ENCODE measurements around the gene FAM83F.

FAM83F gene

DNA sequence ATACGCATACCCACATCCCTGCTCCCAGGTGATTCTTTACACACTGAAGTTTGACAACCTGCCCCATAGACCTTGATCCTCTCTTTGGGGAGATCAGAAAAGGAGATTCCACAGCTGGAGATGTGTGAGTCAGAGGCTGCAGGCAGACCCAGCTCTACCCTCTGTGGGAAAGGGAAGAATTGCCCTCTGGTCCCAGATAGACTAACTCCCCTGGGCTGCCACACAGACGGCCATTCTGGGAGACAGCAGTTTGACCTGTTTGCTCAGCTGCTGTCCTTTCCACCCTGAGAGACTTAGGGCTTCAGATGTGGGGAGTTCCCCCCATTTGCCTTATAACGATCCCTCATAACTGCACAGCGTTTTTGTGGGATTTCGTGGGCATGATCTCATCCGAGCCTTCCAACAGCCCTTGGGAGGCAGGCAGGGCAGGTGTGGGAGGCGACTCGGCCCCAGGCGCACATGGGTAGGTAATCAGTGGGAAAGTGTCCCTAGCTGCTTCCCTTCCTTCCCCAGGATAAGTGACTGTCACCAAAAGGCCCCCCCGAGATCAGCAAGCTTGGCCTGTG, 14.1 kb downstream of the FAM83F start (continued):
- TF ChIP-seq ZFP3 (CRISPR knock-in tag; IDR thresholded peaks at IDR 0.05), result no peak

GRCh38 chr22:40009292-40009774, 14.6 kb downstream of the FAM83F start:
- TF ChIP-seq BACH2 (CRISPR knock-in tag; IDR thresholded peaks at IDR 0.05; ENCODE audit: borderline replicate concordance) (no peak), GLIS3 (CRISPR knock-in tag; IDR thresholded peaks at IDR 0.05) (no peak), ZNF565 (CRISPR knock-in tag; conservative IDR thresholded peaks at IDR 0.05; ENCODE audit: low read depth) (no peak), PPARA (CRISPR knock-in tag; IDR thresholded peaks at IDR 0.05; ENCODE audit: borderline replicate concordance) (no peak), TCF4 (CRISPR knock-in tag; IDR thresholded peaks at IDR 0.05; ENCODE audit: borderline replicate concordance) (no peak), OSR1 (CRISPR knock-in tag; IDR thresholded peaks at IDR 0.05) (no peak)
- TF ChIP-seq, protein P1, sequence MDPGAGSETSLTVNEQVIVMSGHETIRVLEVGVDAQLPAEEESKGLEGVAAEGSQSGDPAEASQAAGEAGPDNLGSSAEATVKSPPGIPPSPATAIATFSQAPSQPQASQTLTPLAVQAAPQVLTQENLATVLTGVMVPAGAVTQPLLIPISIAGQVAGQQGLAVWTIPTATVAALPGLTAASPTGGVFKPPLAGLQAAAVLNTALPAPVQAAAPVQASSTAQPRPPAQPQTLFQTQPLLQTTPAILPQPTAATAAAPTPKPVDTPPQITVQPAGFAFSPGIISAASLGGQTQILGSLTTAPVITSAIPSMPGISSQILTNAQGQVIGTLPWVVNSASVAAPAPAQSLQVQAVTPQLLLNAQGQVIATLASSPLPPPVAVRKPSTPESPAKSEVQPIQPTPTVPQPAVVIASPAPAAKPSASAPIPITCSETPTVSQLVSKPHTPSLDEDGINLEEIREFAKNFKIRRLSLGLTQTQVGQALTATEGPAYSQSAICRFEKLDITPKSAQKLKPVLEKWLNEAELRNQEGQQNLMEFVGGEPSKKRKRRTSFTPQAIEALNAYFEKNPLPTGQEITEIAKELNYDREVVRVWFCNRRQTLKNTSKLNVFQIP (CRISPR knock-in tag; IDR thresholded peaks at IDR 0.05; ENCODE audit: borderline replicate concordance, low read depth), result no peak
- ATAC-seq, result no peak

DNA sequence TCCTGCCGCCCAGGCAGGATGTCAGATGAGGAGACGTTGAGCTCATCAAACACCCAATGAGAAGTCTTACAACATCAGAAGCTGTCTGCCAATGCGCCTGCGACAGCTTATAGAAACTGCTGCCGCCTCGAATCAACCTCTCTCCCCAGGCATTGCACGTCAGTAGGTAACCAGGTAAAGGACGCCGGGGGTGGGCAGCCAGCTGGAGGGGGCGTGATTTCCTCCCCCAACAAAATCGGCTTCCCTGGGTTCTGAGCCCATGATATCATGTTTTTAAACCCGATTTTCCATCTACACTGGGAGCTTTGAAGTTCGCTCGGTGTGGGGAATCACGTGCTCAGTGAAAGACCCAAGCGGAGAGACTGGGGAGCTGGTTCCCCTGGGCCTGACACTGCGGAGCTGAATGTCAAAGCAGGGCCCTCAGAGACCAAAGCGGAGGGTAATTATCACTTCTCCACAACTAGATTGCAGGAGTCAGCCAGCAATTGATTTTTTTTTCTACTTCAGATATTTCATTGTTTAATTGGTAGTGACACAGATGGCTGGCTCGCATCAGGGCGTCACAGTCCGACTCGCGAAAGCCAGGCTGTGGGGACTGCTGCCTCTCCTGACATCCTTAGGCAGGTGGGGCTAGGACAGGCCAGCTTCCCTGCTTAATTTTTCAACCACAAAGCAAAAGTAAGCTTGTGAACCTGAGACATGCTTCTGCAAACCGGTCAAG, 15.4 kb downstream of the FAM83F start:
- no peak for ATAC-seq
- TF ChIP-seq ZC3H10 (CRISPR knock-in tag; IDR thresholded peaks at IDR 0.05), result no peak
- TF ChIP-seq BACH2 (CRISPR knock-in tag; IDR thresholded peaks at IDR 0.05; ENCODE audit: borderline replicate concordance), result no peak
- no peak for TF ChIP-seq ZFP3 (CRISPR knock-in tag; IDR thresholded peaks at IDR 0.05)
- no peak for TF ChIP-seq GLIS3 (CRISPR knock-in tag; IDR thresholded peaks at IDR 0.05)
- no peak for TF ChIP-seq OSR1 (CRISPR knock-in tag; IDR thresholded peaks at IDR 0.05)
- no peak for TF ChIP-seq ISL1 (CRISPR knock-in tag; IDR thresholded peaks at IDR 0.05)
- no peak for TF ChIP-seq ESRRG (CRISPR knock-in tag; IDR thresholded peaks at IDR 0.05)
- no peak for TF ChIP-seq CSDC2 (CRISPR knock-in tag; IDR thresholded peaks at IDR 0.05)
- no peak for TF ChIP-seq ARNTL (CRISPR knock-in tag; IDR thresholded peaks at IDR 0.05; ENCODE audit: borderline replicate concordance, low read depth)
- no peak for TF ChIP-seq TOX (CRISPR knock-in tag; IDR thresholded peaks at IDR 0.05; ENCODE audit: borderline replicate concordance)
- no peak for TF ChIP-seq TSHZ2 (CRISPR knock-in tag; IDR thresholded peaks at IDR 0.05)
- TF ChIP-seq, protein P1 (CRISPR knock-in tag; IDR thresholded peaks at IDR 0.05; ENCODE audit: borderline replicate concordance, low read depth), result no peak
- TF ChIP-seq ZFP30 (CRISPR knock-in tag; IDR thresholded peaks at IDR 0.05), result no peak
- no peak for TF ChIP-seq ZNF8 (CRISPR knock-in tag; IDR thresholded peaks at IDR 0.05)
- TF ChIP-seq ZNF70 (CRISPR knock-in tag; IDR thresholded peaks at IDR 0.05), result no peak
- TF ChIP-seq TCF4 (CRISPR knock-in tag; IDR thresholded peaks at IDR 0.05; ENCODE audit: borderline replicate concordance), result no peak
- no peak for TF ChIP-seq ZNF565 (CRISPR knock-in tag; conservative IDR thresholded peaks at IDR 0.05; ENCODE audit: low read depth)
- TF ChIP-seq PATZ1 (CRISPR knock-in tag; IDR thresholded peaks at IDR 0.05; ENCODE audit: borderline replicate concordance), result no peak

GRCh38 chr22:40010746-40011145, 16.0 kb downstream of the FAM83F start:
- no peak for ATAC-seq
- TF ChIP-seq, protein P2, sequence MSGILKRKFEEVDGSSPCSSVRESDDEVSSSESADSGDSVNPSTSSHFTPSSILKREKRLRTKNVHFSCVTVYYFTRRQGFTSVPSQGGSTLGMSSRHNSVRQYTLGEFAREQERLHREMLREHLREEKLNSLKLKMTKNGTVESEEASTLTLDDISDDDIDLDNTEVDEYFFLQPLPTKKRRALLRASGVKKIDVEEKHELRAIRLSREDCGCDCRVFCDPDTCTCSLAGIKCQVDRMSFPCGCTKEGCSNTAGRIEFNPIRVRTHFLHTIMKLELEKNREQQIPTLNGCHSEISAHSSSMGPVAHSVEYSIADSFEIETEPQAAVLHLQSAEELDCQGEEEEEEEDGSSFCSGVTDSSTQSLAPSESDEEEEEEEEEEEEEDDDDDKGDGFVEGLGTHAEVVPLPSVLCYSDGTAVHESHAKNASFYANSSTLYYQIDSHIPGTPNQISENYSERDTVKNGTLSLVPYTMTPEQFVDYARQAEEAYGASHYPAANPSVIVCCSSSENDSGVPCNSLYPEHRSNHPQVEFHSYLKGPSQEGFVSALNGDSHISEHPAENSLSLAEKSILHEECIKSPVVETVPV (CRISPR knock-in tag; IDR thresholded peaks at IDR 0.05), result no peak
- TF ChIP-seq ZNF8 (CRISPR knock-in tag; IDR thresholded peaks at IDR 0.05), result no peak
- TF ChIP-seq ZFP30 (CRISPR knock-in tag; IDR thresholded peaks at IDR 0.05), result no peak
- no peak for TF ChIP-seq OSR1 (CRISPR knock-in tag; IDR thresholded peaks at IDR 0.05)
- no peak for TF ChIP-seq BACH2 (CRISPR knock-in tag; IDR thresholded peaks at IDR 0.05; ENCODE audit: borderline replicate concordance)
- no peak for TF ChIP-seq CREB5 (CRISPR knock-in tag; IDR thresholded peaks at IDR 0.05; ENCODE audit: low read depth)
- TF ChIP-seq RARB (CRISPR knock-in tag; IDR thresholded peaks at IDR 0.05), result no peak
- TF ChIP-seq ZC3H10 (CRISPR knock-in tag; IDR thresholded peaks at IDR 0.05), result no peak
